SH-SY5Y (cell line): ENCODE measurements around the gene PDE5A.

ENCODE experiments used
- GATA2 ChIP-seq: IDR thresholded peaks from 2 replicates; pipeline ENCODE4 v1.6.1; 2011; ENCODE audit warnings: mild to moderate bottlenecking, low read depth, low read length
- GATA3 ChIP-seq: IDR thresholded peaks from 2 replicates; pipeline ENCODE4 v1.6.1; 2011; ENCODE audit warnings: low read depth, mild to moderate bottlenecking, low read length, moderate library complexity

DNA sequence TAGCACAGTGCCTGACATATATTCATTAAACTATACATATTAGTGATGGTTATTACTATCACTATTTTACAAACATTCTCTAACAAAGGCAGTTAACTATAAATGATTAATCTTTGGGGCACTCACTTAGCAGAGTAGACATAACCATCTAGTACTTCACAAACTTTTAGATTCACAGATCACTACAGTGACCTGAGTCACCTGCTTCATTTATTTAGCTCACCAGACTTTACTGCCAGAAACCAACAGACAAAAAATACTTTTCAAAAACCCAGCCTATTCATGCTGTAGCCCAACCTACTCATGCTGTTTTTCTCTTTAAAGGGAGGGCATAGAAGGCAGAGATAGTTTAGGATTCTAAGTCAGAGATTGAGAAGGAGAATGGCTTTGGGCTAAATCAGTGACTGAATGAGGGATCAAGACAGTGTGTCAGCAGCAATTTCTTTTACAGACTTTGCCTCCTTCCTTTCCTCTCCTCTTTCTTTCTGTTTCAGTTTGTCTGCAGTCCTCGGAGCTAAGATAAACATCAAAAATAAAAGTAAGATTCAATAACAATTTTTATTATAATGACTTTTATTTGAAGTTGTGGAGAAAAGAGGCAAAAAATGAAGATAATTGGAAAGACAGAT is 34.7 kb upstream of the PDE5A start:
- no peak for TF ChIP-seq GATA2
- no peak for TF ChIP-seq GATA3
